Upper lobe of left lung (tissue), 6 donors: ENCODE measurements around the gene CELF5. TPM values are rescaled to one million over a fixed set of nuclear protein-coding genes. Genes with fewer than 3 reads are reported as not detected.
"Not testable (repeated sequence)": the region's sequence is repeated elsewhere in the genome, so short reads cannot be mapped to it uniquely, and the experiment has no call there.

ENCODE experiments used
- ATAC-seq, 2 donors: fragments of 200-7000 bp; cut with Tn5 transposase; one replicate each; pipeline ENCODE4 v1.9.1; 2022; ENCODE audit warnings: mild to moderate bottlenecking in 2 of 2, moderate library complexity in 2 of 2; ENCODE audit not compliant: low FRiP score in 2 of 2
- DNase-seq, 2 donors: peaks; one replicate each; pipeline ENCODE4 v3.0.0-alpha.2; 2019 to 2020
- H3K27ac ChIP-seq, 4 donors: fragments of 200-600 bp; sonication (generic); one replicate each; pipeline ENCODE4 v1.5.1; 2016 to 2019
- H3K27me3 ChIP-seq, 4 donors: fragments of 200-600 bp; sonication (generic); one replicate each; pipeline ENCODE4 v1.5.1; 2017 to 2019
- H3K36me3 ChIP-seq, 4 donors: fragments of 200-600 bp; sonication (generic); one replicate each; pipeline ENCODE4 v1.5.1; 2016 to 2019
- H3K4me1 ChIP-seq, 4 donors: fragments of 200-600 bp; sonication (generic); one replicate each; pipeline ENCODE4 v1.5.1; 2018 to 2019
- H3K4me3 ChIP-seq, 4 donors: fragments of 200-600 bp; sonication (generic); one replicate each; pipeline ENCODE4 v1.5.1; 2017 to 2019; ENCODE audit warnings: mild to moderate bottlenecking in 2 of 4, moderate library complexity in 1 of 4
- H3K9me3 ChIP-seq, 4 donors: fragments of 200-600 bp; sonication (generic); one replicate each; pipeline ENCODE4 v1.5.1; 2018 to 2019
- CTCF ChIP-seq, 6 experiments: fragments of 450-650 bp in 4 of 6; fragments of 200-600 bp in 2 of 6; sonication (generic) in 2 of 6; IDR thresholded peaks; one replicate each; pipeline ENCODE4 v1.5.1; 2016 to 2019; ENCODE audit warnings: antibody characterized with exemption in 6 of 6
- EP300 ChIP-seq, 4 donors: sonication (generic); formaldehyde crosslinking; IDR thresholded peaks; one replicate each; pipeline ENCODE4 v1.5.1; 2017; ENCODE audit warnings: antibody characterized with exemption in 4 of 4, control low read depth in 2 of 4
- POLR2A ChIP-seq, 4 donors: fragments of 450-650 bp; IDR thresholded peaks; one replicate each; pipeline ENCODE4 v1.5.1; 2016 to 2017; ENCODE audit warnings: antibody characterized with exemption in 4 of 4, mild to moderate bottlenecking in 2 of 4
- POLR2AphosphoS5 ChIP-seq, 2 donors: sonication (generic); formaldehyde crosslinking; IDR thresholded peaks; one replicate each; pipeline ENCODE4 v1.5.1; 2017; ENCODE audit warnings: antibody characterized with exemption in 2 of 2
- WGBS, 2 donors: methylation state at CpG; one replicate each; pipeline ENCODE4 v1.1.5; 2017 to 2018; 5-methylcytosine and 5-hydroxymethylcytosine counted together
- total RNA-seq, 6 donors: library from RNA; depleted of rRNA in 4 of 6; stranded (reverse); fragments of >200 nt in 4 of 6; gene quantifications; one replicate each; pipeline versions ENCODE4 v1.1.0 to v1.2.1, GENCODE V29; 2016 to 2021
- donor health status: DM: no; HTN: no; CAD: no; lungs with moderate emphysema.
- donor health status: DM: no; HTN: yes; CAD: no; lungs with severe emphysema.

The CELF5 gene
- total RNA-seq, 6 donors from 2014 or later: 0.49 to 0.76 TPM; not detected in 4

DNA sequence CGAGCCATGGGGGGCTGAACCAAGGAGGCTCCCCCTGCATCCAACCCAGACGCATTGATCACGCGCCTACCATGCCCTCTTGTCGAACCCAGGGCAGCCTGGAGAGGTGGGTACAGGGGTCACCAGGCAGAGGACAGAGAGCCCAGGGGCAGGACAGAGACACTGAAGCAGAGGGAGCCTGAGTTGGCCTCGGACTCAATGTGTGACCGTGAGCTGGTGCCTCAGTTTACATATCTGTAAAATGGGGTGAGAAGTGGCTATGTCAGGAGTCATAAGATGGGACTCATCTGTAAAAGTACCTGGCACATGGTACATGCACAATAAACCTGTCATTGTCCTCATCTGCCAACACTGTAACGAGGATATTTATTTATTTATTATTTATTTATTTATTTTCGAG, 117.8 kb downstream of the CELF5 start:
- DNase-seq (no peak), ATAC-seq (no peak)
- Histone ChIP-seq H3K4me3 (no peak overlapping the region), H3K36me3 (no peaks in the 10 kb centered on the region), H3K27ac (peak overlapping the region in 1 of 4 donors; percentile 85), H3K9me3 (no peaks in the 10 kb centered on the region), H3K4me1 (peaks cover 44 to 54% (median 51%) of the 10 kb centered on the region in 4 donors), H3K27me3 (no peaks in the 10 kb centered on the region)
- WGBS, 2 donors: 82 to 86% methylated on average over 9 of the region's 9 CpGs
- TF ChIP-seq CTCF (IDR thresholded peaks at IDR 0.05) (no peak), POLR2AphosphoS5 (IDR thresholded peaks at IDR 0.05) (no peak), EP300 (IDR thresholded peaks at IDR 0.05) (no peak)

DNA sequence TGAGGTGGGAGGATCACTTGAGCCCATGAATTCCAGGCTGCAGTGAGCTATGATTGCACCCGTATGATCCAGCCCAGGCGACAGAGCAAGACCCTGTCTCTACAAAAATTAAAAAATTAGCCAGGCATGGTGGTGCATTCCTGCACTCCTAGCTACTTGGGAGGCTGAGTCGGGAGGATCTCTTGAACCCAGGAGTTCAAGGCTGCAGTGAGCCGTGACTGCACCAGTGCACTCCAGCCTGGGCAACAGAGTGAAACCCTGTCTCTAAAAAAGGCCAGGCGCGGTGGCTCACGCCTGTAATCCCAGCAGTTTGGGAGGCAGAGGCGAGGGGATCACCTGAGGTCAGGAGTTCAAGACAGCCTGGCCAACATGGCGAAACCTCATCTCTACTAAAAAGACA, 118.5 kb downstream of the CELF5 start:
- not testable (repeated sequence) for ATAC-seq, H3K9me3 ChIP-seq, DNase-seq, H3K27me3 ChIP-seq, H3K36me3 ChIP-seq
- H3K4me3 ChIP-seq: peak overlapping the region in 1 of 4 donors; percentile 48
- WGBS, 2 donors: 86 to 88% methylated on average over 9 of the region's 9 CpGs
- peaks cover 39 to 47% (median 45%) of the 10 kb centered on the region in 4 donors for H3K4me1 ChIP-seq
- H3K27ac ChIP-seq: peak overlapping the region; percentile 57 to 85 (median 83)

DNA sequence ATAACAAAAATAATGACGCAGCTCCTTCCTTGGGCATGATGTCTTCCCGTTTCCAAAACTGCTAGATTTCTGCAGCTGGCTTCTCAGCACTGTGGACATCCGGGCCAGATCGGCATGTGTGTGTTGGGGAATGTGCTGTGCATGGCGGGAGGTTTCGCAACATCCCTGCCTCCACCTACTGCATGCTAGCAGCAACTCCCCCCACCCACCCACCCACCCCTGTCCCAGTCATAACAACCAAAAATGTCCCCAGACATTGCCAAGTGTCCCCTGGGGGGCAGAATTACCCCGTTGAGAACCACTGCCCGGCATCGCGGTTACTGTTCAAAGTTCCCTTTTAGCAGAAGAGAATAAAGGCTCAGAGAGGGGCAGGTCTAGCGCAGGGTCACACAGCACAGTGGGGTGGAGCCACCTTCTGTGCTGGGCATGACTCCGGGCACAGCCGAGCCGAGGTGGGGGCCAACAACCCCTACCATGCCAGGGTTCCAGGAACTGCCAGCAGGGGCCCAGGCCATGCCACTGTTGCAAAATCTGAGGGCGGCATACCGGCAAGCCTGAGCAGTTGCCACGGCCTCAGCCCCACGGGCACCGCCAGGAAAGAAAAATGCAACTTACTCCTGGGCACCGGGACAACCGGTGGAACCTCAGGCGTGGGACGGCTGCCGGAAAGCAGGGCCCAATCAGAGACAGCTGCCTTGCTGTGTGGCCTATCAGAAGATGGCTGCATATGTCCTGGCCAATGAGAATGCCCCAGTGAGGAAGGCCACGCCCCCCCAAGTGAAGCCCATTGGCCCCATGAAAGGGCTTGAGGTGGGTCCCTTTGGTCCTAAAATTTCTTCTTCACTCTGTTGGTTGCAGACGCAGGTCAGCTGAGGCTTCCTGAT, 119.4 kb downstream of the CELF5 start:
- Histone ChIP-seq H3K36me3 (no peaks in the 10 kb centered on the region), H3K4me1 (peaks cover 30 to 38% (median 37%) of the 10 kb centered on the region in 4 donors)

GRCh38 chr19:3344608-3345598, 120.4 kb downstream of the CELF5 start:
- Histone ChIP-seq H3K9me3 (no peaks in the 10 kb centered on the region), H3K27ac (peak overlapping the region; percentile 57 to 85 (median 83)), H3K4me1 (peaks cover 29 to 34% (median 34%) of the 10 kb centered on the region in 4 donors), H3K27me3 (no peaks in the 10 kb centered on the region), H3K4me3 (no peak overlapping the region), H3K36me3 (no peaks in the 10 kb centered on the region)
- DNase-seq (peak in 1 of 2 donors; percentile 57), ATAC-seq (no peak)
- 89 to 92% methylated on average over 22 to 24 of the region's 25 CpGs for whole genome bisulfite sequencing, 2 donors
- TF ChIP-seq POLR2A (IDR thresholded peaks at IDR 0.05): no peak
- TF ChIP-seq POLR2AphosphoS5 (IDR thresholded peaks at IDR 0.05): no peak
- no peak for TF ChIP-seq EP300 (IDR thresholded peaks at IDR 0.05)

More for the DNA sequence above, 119.4 kb downstream of the CELF5 start:
- DNase-seq: peak; percentile 86 to 93
- Histone ChIP-seq H3K27ac (peak overlapping the region; percentile 57 to 85 (median 83)), H3K9me3 (no peaks in the 10 kb centered on the region), H3K27me3 (no peaks in the 10 kb centered on the region), H3K4me3 (peak overlapping the region in 3 of 4 donors; percentile 36 to 50 (median 48))
- 12 to 14% methylated on average over 10 to 20 of the region's 26 CpGs for WGBS, 2 donors
- ATAC-seq: peak; percentile 94 to 95
- peak in 2 of 4 donors; percentile 24 to 35 for TF ChIP-seq EP300 (IDR thresholded peaks at IDR 0.05)
- TF ChIP-seq CTCF (IDR thresholded peaks at IDR 0.05): peak in 4 of 6 experiments; percentile 15 to 36 (median 31)
- peak in 2 of 4 donors; percentile 20 to 45 for TF ChIP-seq POLR2A (IDR thresholded peaks at IDR 0.05)
- peak; percentile 49 to 60 for TF ChIP-seq POLR2AphosphoS5 (IDR thresholded peaks at IDR 0.05)

- peak overlapping the region; percentile 61 to 85 (median 80) for H3K27ac ChIP-seq
- no peak for DNase-seq
- H3K36me3 ChIP-seq: no peaks in the 10 kb centered on the region
- TF ChIP-seq POLR2A (IDR thresholded peaks at IDR 0.05) (no peak), POLR2AphosphoS5 (IDR thresholded peaks at IDR 0.05) (no peak), CTCF (IDR thresholded peaks at IDR 0.05) (no peak), EP300 (IDR thresholded peaks at IDR 0.05) (no peak)
- no peaks in the 10 kb centered on the region for H3K9me3 ChIP-seq
- H3K27me3 ChIP-seq: no peaks in the 10 kb centered on the region
- H3K4me1 ChIP-seq: peaks cover 29 to 34% (median 34%) of the 10 kb centered on the region in 4 donors
- no peak overlapping the region for H3K4me3 ChIP-seq
- no peak for ATAC-seq
- WGBS, 2 donors: 71% methylated on average over 12 to 15 of the region's 15 CpGs
Observed at GRCh38 chr19:3345850-3346460, 121.5 kb downstream of the CELF5 start.
